CD4-positive, alpha-beta T cell treated with Interferon alpha-2 for 1 hour (primary cell): ENCODE results near the gene TAPT1.

ENCODE experiments used
- DNase-seq, 2 donors: peaks; one replicate each; pipeline ENCODE4 v3.0.0-alpha.2; 2020 to 2022

The TAPT1 gene

DNA sequence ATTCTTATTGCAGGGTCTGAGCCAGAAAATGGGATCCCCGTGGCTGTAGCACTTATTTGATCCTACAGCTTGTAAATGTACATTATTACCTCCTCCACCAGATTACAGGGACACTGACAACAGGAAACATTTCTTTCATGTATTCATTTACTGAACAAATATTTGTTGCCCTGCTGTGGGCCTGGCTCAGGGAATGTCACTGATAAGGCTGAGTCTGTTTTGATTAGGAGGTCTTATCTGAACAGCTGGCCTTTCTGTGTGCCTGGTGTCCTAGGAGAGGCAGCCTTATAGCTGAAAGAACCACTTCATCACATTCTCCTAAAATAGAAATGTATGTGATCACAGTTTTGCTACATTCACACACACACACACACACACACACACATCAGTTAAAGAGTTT lies 96.9 kb downstream of the TAPT1 start:
- no peak for DNase-seq

DNA sequence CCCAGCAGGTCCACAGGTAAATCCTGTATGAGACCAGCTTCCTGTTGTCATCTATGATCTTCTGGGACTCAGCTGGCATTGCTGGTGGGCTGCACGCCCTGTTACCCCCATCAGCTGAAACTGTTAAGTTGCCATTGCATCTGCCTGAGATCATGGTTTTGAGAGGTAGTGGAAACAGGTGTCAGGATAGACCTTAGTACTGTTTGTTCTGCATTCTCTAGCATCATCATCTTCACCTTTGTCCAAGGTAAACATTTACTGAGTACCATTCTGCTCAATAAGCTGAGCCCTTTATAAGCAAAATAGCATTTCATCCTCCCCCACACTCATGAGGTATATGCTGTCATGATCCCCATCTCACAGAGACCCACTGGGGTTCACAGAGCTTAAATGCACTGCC lies 99.6 kb downstream of the TAPT1 start:
- DNase-seq: no peak

GRCh38 chr4:16125571-16126445 lies 100.5 kb downstream of the TAPT1 start:
- DNase-seq: no peak

GRCh38 chr4:16124232-16124631 lies 102.0 kb downstream of the TAPT1 start:
- DNase-seq: no peak

DNA sequence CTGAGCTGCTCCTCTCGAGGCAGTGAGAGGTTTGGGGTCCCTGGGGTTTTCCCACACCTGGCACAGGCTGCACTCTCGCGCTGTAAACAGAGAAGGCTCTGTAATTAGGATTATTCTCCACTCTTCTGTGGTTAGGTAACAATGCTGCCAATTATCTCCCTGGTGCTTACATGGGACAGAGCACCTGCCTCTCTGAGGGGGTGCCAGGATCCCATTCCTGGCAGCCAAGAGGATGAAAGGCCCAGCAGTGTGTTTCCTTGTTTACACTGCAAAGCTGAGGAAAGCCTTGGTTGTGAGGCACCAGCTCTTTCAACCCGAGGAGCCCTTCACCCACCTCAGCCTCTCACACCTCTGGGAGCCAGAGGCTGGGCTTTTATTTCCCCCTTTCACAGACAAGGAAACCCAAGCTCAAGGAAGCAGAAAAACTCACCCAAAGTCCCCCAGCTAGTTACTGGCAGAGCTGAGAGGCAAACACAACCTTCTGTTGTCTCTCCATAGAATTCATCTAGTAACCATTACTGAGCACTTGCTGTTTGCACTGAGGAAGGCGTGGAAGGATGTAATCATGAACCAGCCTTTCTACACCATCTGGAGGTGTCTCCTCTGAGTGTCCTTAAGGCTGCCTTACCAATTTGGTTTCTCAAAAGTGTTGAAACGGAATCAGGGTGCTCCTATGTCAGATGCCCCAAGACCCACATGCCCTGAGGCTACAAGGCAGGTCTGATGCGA lies 102.8 kb downstream of the TAPT1 start:
- no peak for DNase-seq

DNA sequence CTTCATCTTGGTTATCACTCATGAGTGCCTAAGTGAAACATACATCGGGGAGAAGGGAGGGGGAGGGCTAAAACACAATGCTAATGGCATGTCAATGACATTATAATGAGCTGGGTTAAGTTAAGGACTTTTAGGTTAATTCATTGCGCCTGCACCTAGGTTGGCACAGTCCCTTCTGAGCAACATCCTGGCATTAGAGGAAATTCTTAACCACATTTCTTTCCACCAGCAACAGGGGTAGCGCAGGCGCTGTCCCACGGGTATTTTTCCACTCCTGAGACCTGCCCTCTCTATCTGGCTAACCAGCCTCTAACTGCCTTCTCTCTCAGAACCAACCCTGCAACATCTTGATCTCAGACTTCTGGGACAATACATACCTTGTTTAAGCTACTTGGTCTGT lies 103.5 kb downstream of the TAPT1 start:
- DNase-seq: peak in 1 of 2 donors; percentile 1

DNA sequence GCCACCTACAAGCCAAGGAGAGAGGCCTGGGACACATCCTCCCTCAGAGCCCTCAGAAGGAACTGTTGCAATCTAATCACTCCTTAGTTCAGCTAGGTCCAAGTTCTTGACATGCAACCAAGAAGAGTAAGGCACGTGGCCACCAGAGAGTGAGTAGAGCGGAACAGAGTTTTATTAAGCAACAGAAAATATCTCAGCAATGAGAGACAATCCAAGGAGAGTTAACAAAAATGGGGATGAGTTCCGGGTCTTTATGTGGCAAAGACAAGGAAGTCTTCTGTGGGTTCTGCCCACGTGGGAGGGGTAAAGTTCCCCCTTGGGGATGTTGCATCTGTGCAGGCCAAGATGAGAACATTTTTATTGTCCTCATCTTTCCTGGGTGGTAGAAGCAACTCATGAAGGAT lies 104.0 kb downstream of the TAPT1 start:
- no peak for DNase-seq

- DNase-seq: no peak
Observed at GRCh38 chr4:16120720-16121119, 105.6 kb downstream of the TAPT1 start.

DNA sequence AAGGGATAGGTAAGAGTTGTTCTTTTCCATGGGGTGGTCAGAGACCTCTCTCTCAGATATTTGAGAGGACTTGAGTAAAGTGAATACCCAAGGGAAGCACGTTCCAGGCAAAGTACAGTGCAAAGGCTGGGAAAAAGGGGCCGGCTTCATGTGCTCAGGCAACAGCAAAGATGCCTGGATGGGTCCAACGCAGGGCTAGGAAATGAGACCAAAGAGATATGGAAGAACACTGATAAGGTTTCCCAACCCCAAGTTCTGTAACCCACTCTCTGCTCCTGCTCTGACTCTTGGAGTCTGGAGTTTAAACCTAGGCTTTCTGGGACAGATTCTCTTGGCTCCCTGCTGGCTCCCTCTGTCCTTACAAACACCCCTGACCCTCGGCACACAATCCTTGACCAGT lies 106.3 kb downstream of the TAPT1 start:
- no peak for DNase-seq

DNA sequence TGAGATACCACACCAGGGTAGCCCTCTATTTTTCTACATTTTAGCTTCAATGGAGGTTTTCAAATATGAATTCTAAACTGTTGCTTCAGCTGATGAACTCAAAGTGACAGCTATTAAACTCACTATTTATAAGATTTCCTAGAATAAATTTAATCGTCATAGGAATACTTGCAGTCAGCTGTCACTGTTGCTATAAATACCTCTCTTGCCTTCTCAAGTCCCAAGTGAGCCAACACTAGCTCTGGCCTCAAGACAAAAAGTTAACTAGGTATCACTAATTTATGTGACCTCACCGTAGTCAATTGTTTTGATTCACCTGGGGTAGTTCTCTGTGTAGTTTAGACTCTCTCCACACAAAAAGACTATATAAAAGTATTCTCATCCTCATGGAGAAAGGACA lies 108.2 kb downstream of the TAPT1 start:
- no peak for DNase-seq

DNA sequence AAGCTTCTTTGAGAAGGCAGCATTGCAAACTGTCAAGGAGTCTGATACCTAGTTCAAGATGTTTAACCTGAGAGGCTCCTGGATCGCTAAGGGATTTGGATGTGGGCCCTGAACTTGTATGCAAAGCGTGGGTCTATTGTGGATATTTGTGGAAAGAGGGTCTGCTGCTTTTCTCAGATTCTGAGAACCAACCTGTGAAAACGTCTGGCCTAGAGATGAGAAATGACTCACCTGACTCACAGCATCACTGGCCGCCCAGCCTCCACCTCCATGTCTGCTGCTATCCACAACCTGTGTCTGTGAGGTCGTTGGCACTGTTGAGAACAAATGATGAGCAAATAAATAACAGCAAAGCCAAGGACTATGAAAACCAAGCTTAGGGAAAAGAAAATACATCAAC lies 109.1 kb downstream of the TAPT1 start:
- DNase-seq: no peak

GRCh38 chr4:16116493-16116990 lies 109.7 kb downstream of the TAPT1 start:
- DNase-seq: no peak

DNA sequence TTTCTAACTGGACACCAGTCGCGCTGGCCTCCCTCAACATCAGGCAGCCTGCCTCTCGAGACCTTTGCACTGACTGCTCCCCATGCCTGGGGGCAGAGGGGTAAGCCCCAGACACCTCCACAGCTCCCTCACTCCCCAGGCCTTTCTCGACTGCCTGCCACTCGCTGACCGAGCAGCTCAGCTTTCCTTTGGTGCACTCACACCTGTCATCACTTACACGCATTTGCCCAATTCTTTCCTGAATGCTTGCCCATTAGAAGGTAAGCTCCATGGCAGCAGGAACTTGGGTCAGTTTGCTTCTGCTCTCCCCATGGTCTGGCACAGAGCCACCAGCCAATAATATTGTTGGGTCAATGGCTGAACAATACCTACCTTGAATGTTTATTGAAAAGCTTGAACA lies 110.3 kb downstream of the TAPT1 start:
- no peak for DNase-seq

DNA sequence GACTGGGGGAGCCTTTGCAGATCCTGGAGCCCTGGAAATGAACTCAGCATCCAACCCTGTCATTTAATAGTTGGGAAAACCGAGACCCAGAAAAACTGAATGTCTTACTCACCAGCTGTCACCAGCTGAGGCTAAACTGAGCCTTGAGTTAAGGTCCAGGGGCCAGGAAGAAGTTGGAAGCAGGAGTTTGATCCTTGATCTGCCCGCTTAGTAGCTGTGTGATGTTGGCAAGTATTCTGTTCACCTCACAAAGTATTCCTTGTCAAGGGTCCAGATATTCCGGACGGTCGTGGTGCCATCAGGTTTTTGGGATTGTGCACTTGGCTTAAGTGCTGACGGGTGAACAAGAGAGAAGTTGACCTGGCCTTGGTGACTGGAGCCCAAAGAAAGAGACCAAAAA lies 111.7 kb downstream of the TAPT1 start:
- DNase-seq: no peak

DNA sequence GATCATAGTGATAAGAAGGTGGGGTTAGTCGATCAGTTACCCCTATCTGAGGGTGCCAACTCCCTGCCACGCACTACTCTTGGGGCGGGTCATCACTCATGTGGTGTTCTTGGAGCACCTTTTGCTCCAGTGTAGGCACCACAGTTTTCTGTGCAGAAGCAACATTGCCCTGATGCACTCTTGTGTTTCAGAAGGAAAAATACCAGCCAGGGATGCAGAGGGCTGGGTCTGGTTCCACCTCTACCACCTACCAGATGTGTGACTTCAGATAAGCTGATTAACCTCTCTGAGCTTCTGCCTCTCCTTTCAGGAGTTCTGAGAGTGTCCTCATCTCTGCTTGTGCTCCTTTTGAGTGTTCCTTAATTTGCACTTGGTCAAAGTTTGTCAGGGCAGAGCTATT lies 112.5 kb downstream of the TAPT1 start:
- DNase-seq: no peak

GRCh38 chr4:16111533-16111932 lies 114.7 kb downstream of the TAPT1 start:
- no peak for DNase-seq

DNA sequence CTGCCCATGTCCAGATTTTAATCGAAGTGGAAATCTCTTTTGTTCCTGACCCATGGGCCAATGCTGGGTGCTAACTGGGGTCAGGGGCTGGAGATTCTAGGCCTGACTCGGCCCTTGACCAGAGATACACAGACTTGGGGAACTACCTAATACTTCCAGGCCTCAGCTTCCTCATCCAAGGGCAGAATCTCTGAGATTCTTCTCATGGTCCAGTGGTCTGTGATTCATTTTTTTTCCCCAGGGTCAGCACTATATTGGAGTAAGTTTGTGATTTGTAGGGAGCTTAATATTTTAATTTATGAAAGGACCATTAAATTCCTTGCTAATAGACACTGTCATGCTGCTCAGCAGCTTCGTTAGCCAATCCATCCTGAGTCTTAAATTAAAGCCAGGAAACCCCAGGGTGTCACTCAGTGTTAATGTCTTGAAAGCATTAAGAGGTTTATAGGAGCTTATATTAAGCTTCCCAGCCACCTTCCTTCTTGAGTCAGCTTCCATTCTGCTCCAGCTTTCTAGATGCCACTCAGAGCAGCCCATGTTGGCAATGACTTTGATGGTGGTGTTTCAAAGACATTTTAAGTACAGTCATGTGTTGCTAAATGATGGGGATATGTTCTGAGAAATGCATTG lies 115.5 kb downstream of the TAPT1 start:
- no peak for DNase-seq
